Gastroesophageal sphincter (tissue), 3 donors: Measurements from ENCODE around the gene NUP133.

Experiments
- POLR2A ChIP-seq, 2 donors: fragments of 450-650 bp; IDR thresholded peaks; one replicate each; pipeline ENCODE4 v1.6.1; 2017; ENCODE audit warnings: antibody characterized with exemption in 2 of 2, mild to moderate bottlenecking in 2 of 2, moderate library complexity in 1 of 2
- TF ChIP-seq, protein P1 (sequence below), 4 experiments: fragments of 200-600 bp in 2 of 4; fragments of 450-650 bp in 2 of 4; sonication (generic) in 1 of 4; IDR thresholded peaks; one replicate each; pipeline ENCODE4 v1.5.1; 2017 to 2019; ENCODE audit warnings: antibody characterized with exemption in 4 of 4, mild to moderate bottlenecking in 2 of 4, moderate library complexity in 2 of 4

- TF ChIP-seq, protein P1, sequence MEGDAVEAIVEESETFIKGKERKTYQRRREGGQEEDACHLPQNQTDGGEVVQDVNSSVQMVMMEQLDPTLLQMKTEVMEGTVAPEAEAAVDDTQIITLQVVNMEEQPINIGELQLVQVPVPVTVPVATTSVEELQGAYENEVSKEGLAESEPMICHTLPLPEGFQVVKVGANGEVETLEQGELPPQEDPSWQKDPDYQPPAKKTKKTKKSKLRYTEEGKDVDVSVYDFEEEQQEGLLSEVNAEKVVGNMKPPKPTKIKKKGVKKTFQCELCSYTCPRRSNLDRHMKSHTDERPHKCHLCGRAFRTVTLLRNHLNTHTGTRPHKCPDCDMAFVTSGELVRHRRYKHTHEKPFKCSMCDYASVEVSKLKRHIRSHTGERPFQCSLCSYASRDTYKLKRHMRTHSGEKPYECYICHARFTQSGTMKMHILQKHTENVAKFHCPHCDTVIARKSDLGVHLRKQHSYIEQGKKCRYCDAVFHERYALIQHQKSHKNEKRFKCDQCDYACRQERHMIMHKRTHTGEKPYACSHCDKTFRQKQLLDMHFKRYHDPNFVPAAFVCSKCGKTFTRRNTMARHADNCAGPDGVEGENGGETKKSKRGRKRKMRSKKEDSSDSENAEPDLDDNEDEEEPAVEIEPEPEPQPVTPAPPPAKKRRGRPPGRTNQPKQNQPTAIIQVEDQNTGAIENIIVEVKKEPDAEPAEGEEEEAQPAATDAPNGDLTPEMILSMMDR (IDR thresholded peaks at IDR 0.05), result peak; percentile 67 to 80 (median 72)
- no peak for TF ChIP-seq POLR2A (IDR thresholded peaks at IDR 0.05)
Observed at GRCh38 chr1:229514578-229515275, 6.6 kb upstream of the NUP133 start.
